ENCODE results near the gene TNFRSF14.

TNFRSF14 gene

GRCh38 chr1:2523891-2524609 is 32.1 kb upstream of the TNFRSF14 start:
- FAIRE-seq = no peak

DNA sequence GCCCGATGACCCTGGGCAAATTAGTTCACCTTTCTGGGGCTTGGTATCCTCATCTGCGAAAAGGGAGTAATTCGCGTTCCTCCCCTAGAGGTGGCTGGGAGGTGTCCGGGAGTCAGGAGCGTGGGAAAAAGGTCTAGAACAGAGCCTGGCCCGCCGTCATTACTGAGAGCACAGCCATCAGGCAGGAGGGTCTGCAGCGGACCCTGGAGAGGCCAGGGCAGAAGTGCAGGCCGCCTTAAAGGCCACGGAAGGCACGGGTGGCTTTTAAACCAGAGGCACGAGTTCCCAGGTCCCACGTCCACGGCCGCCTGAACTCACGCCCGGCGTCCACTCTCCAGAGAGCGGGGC is 30.6 kb upstream of the TNFRSF14 start:
- FAIRE-seq = no peak

DNA sequence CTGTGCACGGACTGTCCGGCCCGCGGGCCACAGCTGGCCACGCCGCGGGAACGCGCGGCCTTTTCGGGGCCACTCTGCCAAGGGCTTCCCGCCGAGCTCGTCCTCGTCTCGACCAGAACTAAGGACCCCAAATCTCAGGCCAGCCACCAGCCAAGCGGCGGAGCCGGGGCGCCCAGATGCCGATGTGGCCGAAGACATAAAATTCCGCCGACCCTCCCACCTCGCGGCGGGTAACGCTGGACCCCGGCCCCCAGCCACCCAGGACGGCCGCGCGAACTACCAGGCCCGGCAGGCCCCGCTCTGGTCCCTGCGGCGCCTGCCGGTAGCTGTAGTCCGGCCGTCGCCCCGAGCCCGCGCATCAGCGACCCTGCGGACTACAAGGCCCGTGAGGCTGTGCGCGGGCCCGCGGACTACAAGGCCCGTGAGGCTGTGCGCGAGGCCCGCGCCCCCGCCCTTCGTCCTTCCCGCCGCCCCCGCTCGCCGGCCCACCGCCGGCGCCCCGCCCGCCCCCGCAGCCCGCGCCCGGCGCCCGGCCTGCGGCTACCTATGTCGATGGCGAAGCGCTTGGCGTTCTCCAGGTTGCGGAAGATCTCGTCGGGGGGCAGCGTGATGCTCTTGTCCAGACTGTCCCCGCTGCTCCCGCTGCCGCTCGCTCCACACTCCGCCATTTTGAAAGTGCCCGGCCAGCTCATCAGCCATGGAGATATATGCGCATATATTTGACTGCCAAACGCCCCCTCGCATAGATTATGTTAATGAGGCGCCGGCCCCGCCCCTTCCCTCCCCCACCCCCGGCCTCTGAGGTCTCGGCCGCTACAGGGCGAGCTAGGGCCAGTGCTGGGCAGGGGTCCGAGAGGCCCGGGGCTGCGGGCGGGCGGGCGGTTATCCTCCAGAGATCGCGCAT is 30.0 kb upstream of the TNFRSF14 start, which contains the start of gene PANK4:
TSS of gene PANK4 (minus strand) at position 677 of the 904 bp plus-strand sequence. CDS start at position 668, 9 bp downstream.
- FAIRE-seq = no peak

DNA sequence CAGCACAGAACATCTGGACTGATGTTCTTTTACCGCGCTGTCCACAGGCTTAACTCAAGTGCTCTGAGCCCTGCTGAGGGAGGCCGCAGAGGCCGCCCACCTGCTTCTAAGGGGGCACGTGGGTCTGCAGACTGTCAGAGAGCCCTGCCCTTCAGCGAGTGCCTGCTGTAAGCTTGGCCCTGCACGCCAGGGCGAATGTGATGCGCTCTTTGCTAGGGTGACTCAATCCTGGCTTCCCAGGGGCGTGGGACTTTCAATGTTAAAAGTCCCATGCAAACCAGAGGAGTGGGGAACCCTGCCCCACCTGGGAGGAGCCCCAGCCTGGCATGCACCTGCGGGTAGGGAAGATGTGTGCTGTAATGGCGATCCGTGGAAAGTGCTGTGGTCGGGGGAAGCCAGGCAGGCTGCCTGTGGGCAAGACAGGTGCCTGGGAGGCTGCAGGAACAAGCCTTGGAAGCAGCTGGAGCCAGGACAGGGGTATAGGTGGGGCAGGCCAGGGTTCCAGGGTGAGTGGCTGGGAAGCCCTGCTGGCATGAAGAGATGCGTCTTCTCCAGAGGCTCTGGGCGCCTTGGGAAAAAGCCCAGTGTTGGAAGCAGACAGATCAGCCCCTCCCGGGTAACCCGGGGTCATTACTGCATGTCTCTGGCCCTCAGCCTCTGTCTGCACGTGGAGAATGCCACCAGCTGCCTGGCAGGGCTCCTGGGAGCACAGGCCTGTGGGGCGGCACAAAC is 29.2 kb upstream of the TNFRSF14 start:
- FAIRE-seq = no peak

GRCh38 chr1:2527556-2527860 is 28.7 kb upstream of the TNFRSF14 start:
- no peak for FAIRE-seq

DNA sequence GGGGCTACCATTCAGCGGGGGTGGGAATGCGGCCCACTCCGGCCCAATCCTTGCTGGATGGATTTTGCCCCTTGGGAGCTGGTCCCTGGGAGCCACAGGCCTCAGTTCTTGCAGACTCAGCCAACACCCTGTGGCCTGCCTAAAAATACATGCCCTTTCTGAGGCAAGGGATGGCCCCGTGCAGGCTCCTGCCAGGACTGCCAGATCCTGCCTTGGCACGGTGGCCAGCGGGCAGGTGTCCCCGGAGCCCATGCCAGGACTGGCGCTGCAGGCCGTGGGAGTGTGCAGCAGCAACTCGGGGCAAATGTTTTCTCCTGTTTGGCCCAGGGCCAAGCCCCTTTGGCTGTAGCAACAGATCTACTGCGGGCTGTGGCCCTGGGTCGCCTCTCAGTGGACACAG is 28.2 kb upstream of the TNFRSF14 start:
- FAIRE-seq = no peak

- no peak for FAIRE-seq
These were observed 27.6 kb upstream of the TNFRSF14 start for GRCh38 chr1:2528611-2528965.

GRCh38 chr1:2528966-2529783 is 27.0 kb upstream of the TNFRSF14 start:
- FAIRE-seq = no peak

DNA sequence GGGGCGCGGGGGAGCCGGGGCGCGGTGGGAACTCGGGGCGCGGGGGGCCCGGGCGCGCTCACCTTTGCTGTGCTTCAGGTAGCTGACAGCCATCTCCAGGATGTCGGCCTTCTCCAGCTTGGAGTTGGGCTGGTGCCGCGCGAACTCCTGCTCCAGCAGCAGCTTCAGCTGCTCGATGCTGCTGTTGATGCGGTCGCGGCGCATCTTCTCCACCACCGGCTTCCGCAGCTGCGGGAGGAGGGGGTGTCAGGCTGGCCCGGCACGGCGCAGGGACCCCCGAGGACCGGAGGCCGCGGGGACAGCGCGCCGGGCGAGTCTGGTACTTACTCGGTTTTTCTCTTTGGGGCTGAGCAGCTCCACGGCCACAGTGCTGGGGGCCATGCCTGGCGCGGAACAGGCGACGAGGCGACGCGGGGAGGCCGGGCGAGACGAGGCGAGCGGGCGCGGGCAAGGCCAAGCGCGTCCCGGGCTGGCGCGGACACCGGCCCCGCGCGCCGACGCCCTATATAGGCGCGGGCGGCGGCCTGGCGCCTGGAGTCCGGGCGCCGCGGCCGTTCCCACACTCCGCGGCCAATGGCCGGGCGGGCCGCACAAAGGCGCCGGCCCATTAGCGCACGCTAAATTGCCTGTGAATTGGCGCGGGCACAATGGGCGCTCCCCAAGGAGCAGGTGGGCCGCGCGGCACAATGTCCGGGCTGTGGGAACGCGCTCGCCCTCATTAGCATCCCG is 26.2 kb upstream of the TNFRSF14 start, which contains the start of gene HES5:
TSS of gene HES5 (minus strand) at position 480 of the 729 bp plus-strand sequence. CDS start at position 381, 99 bp downstream.
- no peak for FAIRE-seq

- FAIRE-seq = no peak
These were observed 25.4 kb upstream of the TNFRSF14 start for GRCh38 chr1:2530513-2531361.

DNA sequence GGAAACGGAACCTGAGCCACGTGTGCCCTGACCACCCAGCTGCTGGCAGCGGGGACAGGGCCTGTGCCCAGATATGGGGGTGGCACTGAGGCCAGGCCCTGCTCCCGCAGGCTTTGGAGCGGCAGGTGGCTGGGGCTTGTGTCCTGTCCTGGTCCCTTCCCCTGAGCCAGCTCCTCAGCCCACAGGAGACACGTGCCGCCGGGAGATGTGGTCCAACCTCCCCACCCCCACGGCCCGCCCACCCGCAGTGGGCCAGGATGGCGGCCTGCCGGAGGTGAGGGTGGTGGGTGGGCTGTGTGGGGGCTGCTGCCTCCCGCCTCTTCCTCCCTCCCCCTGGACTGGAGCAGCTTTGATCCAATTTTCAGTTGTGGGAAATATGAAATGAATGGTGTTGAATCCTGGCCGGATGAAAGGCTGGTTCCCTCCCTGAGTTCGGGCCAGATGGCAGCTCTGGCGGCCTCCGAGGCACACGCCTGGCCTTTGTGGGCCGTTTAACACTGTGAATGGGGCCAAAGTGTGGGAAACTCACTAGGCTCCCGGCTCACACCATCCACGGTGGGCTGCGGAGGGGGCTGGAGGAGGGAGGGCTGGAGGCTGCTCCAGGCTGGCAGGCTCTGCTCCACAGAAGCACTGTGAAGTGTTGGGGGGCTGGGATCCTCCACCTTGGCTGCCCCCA is 23.5 kb upstream of the TNFRSF14 start:
- FAIRE-seq = no peak

GRCh38 chr1:2533365-2533764 is 22.8 kb upstream of the TNFRSF14 start:
- FAIRE-seq = no peak

DNA sequence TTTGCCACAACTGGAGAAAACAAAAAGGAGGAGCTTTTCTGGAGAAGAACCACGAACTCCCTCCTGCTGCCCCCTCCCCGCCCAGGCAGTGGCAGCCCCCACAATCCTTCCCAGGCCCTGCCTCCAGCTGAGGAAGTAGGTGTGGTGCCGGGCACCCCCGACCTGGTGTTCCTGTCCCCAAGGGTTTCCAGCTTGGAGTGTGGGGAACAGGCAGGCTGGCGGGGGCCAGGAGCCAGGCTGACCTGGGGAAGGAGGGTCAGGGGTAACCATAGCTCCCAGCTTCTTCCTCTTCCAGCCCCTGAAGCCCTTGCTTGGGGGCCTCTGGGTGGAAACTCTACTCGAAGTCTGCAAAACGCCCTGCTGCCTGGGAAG is 21.9 kb upstream of the TNFRSF14 start:
- FAIRE-seq = no peak

GRCh38 chr1:2534687-2535441 is 21.3 kb upstream of the TNFRSF14 start:
- no peak for FAIRE-seq

DNA sequence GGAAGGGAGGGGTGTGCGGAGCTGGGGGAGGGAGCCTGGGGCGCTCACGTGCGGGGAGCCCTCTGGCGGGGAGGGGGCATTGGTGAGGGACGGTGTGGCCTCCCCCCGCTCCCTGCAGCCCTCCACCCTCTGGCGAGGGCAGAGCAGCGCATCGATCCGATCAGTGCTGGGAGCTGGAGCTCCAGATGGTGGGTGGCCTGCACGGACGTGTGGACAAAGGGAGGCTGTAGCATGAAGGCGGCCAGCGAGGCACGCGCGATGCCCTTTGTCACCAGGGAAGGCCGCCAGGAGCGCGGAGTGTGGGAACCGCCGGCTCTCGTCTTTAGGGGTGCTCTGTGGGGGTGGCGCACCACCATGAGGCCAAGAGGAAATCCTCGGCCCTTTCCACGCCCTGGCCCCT is 20.7 kb upstream of the TNFRSF14 start:
- no peak for FAIRE-seq

- FAIRE-seq = no peak
These were observed 20.2 kb upstream of the TNFRSF14 start for GRCh38 chr1:2535981-2536380.

DNA sequence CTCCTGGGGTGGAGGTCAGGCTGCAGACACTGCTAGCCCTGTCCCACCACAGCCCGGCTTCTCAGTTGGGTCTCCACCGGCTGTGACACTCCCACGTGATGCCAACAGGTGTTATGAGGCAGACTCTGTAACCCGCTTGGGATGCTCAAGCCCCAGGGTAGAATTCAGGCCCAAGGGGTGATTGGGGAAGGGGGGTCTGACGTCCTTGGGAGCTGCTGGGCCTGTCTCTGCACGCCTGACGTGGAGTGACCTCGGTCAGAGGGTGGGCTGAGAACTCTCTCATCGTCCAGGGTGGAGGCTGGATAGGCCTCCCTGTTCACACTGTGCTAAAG is 18.4 kb upstream of the TNFRSF14 start:
- no peak for FAIRE-seq

DNA sequence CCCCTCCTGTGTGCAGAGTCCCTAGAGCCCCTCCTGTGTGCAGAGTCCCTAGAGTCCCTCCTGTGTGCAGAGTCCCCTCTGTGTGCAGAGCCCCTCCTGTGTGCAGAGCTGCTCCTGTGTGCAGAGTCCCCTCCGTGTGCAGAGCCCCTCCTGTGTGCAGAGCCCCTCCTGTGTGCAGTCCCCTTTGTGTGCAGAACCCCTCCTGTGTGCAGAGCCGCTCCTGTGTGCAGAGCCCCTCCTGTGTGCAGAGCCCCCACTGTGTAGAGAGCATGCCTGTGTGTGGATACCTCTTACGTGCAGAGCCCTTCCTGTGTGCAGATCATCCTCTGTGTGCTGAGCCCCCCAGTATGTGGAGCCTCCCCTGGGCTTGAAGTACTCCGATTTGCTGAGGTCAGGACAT is 17.8 kb upstream of the TNFRSF14 start:
- no peak for FAIRE-seq

- FAIRE-seq = no peak
These were observed 17.3 kb upstream of the TNFRSF14 start for GRCh38 chr1:2538872-2539271.
